GM23248 (cell line): Measurements from ENCODE around the gene CTNNA3. TPM values are rescaled to one million over a fixed set of nuclear protein-coding genes. Genes with fewer than 3 reads are reported as not detected.
"Not testable (repeated sequence)": the region's sequence is repeated elsewhere in the genome, so short reads cannot be mapped to it uniquely, and the experiment has no call there.

Source experiments
- DNase-seq: peaks from one replicate; pipeline ENCODE4 v3.0.0-alpha.2; 2015
- H2AFZ ChIP-seq: fragments of 200-600 bp; sonication (generic); 2 replicates; pipeline ENCODE4 v1.6.1; 2016; ENCODE audit warnings: antibody characterized with exemption
- H3F3A ChIP-seq: fragments of 200-600 bp; sonication (generic); 2 replicates; pipeline ENCODE4 v1.6.1; 2016; ENCODE audit warnings: mild to moderate bottlenecking, antibody characterized with exemption, mixed run types; ENCODE audit not compliant: insufficient read depth
- H3K27ac ChIP-seq: fragments of 200-600 bp; sonication (generic); 2 replicates; pipeline ENCODE4 v1.5.1; 2016; ENCODE audit warnings: mild to moderate bottlenecking
- H3K27me3 ChIP-seq: fragments of 200-600 bp; sonication (generic); replicated peaks from 2 replicates; pipeline ENCODE4 v1.6.1; 2016; ENCODE audit warnings: mild to moderate bottlenecking; ENCODE audit not compliant: insufficient read depth
- H3K36me3 ChIP-seq: fragments of 200-600 bp; sonication (generic); 2 replicates; pipeline ENCODE4 v1.6.1; 2016; ENCODE audit warnings: low read depth, mild to moderate bottlenecking
- H3K4me1 ChIP-seq: fragments of 200-600 bp; sonication (generic); 2 replicates; pipeline ENCODE4 v1.6.1; 2016; ENCODE audit warnings: mild to moderate bottlenecking; ENCODE audit not compliant: insufficient read depth
- H3K4me2 ChIP-seq: fragments of 200-600 bp; sonication (generic); one replicate; pipeline ENCODE4 v1.6.1; 2016; ENCODE audit warnings: mild to moderate bottlenecking; ENCODE audit not compliant: unreplicated experiment
- H3K4me3 ChIP-seq: fragments of 200-600 bp; sonication (generic); 2 replicates; pipeline ENCODE4 v1.5.1; 2016; ENCODE audit warnings: mild to moderate bottlenecking
- H3K79me2 ChIP-seq: fragments of 200-600 bp; sonication (generic); 2 replicates; pipeline ENCODE4 v1.6.1; 2016; ENCODE audit warnings: mild to moderate bottlenecking; ENCODE audit not compliant: insufficient read depth
- H3K9ac ChIP-seq: fragments of 200-600 bp; sonication (generic); 2 replicates; pipeline ENCODE4 v1.6.1; 2016; ENCODE audit warnings: mild to moderate bottlenecking
- H3K9me2 ChIP-seq: fragments of 200-600 bp; sonication (generic); 2 replicates; pipeline ENCODE4 v1.6.1; 2016; ENCODE audit warnings: mixed run types, mild to moderate bottlenecking, moderate library complexity; ENCODE audit not compliant: insufficient read depth
- H3K9me3 ChIP-seq: fragments of 200-600 bp; sonication (generic); one replicate; pipeline ENCODE4 v1.6.1; 2017; ENCODE audit warnings: low read depth
- H4K20me1 ChIP-seq: fragments of 200-600 bp; sonication (generic); 2 replicates; pipeline ENCODE4 v1.6.0; 2016; ENCODE audit not compliant: insufficient read depth
- EZH2 ChIP-seq: fragments of 200-600 bp; sonication (generic); IDR thresholded peaks from 2 replicates; pipeline ENCODE4 v1.6.1; 2018; ENCODE audit warnings: antibody characterized with exemption, mild to moderate bottlenecking; ENCODE audit not compliant: insufficient read depth, poor library complexity, severe bottlenecking
- EZH2phosphoT487 ChIP-seq: fragments of 200-600 bp; sonication (generic); IDR thresholded peaks from 2 replicates; pipeline ENCODE4 v1.6.1; 2018; ENCODE audit warnings: antibody characterized with exemption, moderate library complexity, mild to moderate bottlenecking, low read depth; ENCODE audit not compliant: insufficient read depth
- WGBS, 2 experiments: methylation state at CpG; one replicate each; pipeline ENCODE4 v1.1.6; 2015 to 2017; ENCODE audit warnings: low lambda C conversion rate in 2 of 2, low coverage in 1 of 2; ENCODE audit errors: missing lambda C conversion rate in 2 of 2; 5-methylcytosine and 5-hydroxymethylcytosine counted together
- in situ Hi-C: fragments of 300-500 bp; cut with MboI; formaldehyde crosslinking; loops from 2 replicates; pipeline ENCODE4 v1.15.0; 2020
- polyA plus RNA-seq: library from polyadenylated mRNA; unstranded; fragments of >200 nt; fragmentation: Nextera tagmentation; extraction: Ambion mirVana; gene quantifications from 2 replicates; pipeline ENCODE4 v1.2.1, GENCODE V29; 2016
- total RNA-seq: library from RNA; depleted of rRNA; stranded (reverse); fragments of >200 nt; shearing (Covaris generic); gene quantifications from 2 replicates; pipeline ENCODE4 v1.2.3, GENCODE V29; 2014

CTNNA3 gene
- total and polyA plus RNA-seq, 2 experiments from 2014 or later: not detected

DNA sequence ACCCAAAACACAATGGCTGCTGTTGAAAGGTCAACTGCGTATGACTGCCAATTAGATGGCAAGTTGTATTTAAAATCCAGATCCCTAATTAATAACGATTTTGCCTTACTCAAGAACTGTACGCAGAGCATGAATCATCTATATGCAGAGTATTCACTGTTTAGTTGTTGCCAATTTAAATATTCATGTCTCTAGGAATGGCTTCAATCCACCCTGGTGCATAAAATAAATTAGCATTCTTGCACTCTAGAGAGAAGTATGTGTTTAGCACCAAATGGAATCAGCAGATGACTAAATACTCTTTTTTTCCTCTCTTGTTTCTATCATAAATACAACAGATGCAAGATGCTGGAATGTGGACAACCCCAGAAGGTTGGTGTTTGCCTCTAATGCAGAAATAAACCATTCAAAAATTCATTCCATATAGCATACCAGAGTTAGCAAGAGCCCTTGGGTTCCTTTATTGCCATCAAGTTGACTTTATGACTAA lies 449.9 kb downstream of the CTNNA3 start:
- WGBS, 2 experiments: 26 to 34% methylated on average over 3 of the region's 3 CpGs
- in situ Hi-C loops: no loop called here
- no peak overlapping the region for H3K9ac ChIP-seq

GRCh38 chr10:67242528-67242927 lies 453.5 kb downstream of the CTNNA3 start:
- H3K4me1 ChIP-seq: no peaks in the 10 kb centered on the region
- H3K9me3 ChIP-seq: no peaks in the 10 kb centered on the region
- 6 to 8% methylated on average over 3 of the region's 3 CpGs for WGBS, 2 experiments
- no peak overlapping the region for H3K27ac ChIP-seq
- H3K36me3 ChIP-seq: no peaks in the 10 kb centered on the region
- H3K4me3 ChIP-seq: no peak overlapping the region
- no peaks in the 10 kb centered on the region for H3K27me3 ChIP-seq
- no peak overlapping the region for H3K9ac ChIP-seq
- no peak for TF ChIP-seq EZH2
- TF ChIP-seq EZH2phosphoT487: no peak
- H3F3A ChIP-seq: no peaks in the 10 kb centered on the region
- in situ Hi-C loops: no loop called here
- H4K20me1 ChIP-seq: no peaks in the 10 kb centered on the region
- no peak overlapping the region for H3K4me2 ChIP-seq
- no peaks in the 10 kb centered on the region for H3K9me2 ChIP-seq
- no peak for DNase-seq
- H2AFZ ChIP-seq: no peak overlapping the region
- H3K79me2 ChIP-seq: no peaks in the 10 kb centered on the region

More for the DNA sequence above, 449.9 kb downstream of the CTNNA3 start:
- Histone ChIP-seq H3K36me3 (no peaks in the 10 kb centered on the region), H3K27ac (no peak overlapping the region), H3K9me2 (no peaks in the 10 kb centered on the region), H3K4me2 (no peak overlapping the region), H3F3A (no peaks in the 10 kb centered on the region), H3K4me1 (no peaks in the 10 kb centered on the region), H2AFZ (no peak overlapping the region), H3K4me3 (no peak overlapping the region), H4K20me1 (no peaks in the 10 kb centered on the region), H3K27me3 (no peaks in the 10 kb centered on the region), H3K79me2 (no peaks in the 10 kb centered on the region), H3K9me3 (no peaks in the 10 kb centered on the region)
- TF ChIP-seq EZH2: no peak
- no peak for TF ChIP-seq EZH2phosphoT487
- no peak for DNase-seq

- Histone ChIP-seq H3K9ac (no peak overlapping the region), H3K4me1 (no peaks in the 10 kb centered on the region), H3K9me3 (no peaks in the 10 kb centered on the region), H2AFZ (no peak overlapping the region), H3K27me3 (no peaks in the 10 kb centered on the region), H3K4me2 (no peak overlapping the region), H4K20me1 (no peaks in the 10 kb centered on the region), H3K4me3 (no peak overlapping the region), H3F3A (no peaks in the 10 kb centered on the region), H3K9me2 (no peaks in the 10 kb centered on the region), H3K79me2 (no peaks in the 10 kb centered on the region), H3K36me3 (no peaks in the 10 kb centered on the region), H3K27ac (no peak overlapping the region)
- WGBS, 2 experiments: 0% methylated on average over 1 of the region's 1 CpG
- DNase-seq: no peak
- in situ Hi-C loops: no loop called here
- TF ChIP-seq EZH2phosphoT487 (no peak), EZH2 (no peak)
Observed at GRCh38 chr10:67241451-67241850, 454.5 kb downstream of the CTNNA3 start.

GRCh38 chr10:67239864-67240497 lies 456.0 kb downstream of the CTNNA3 start:
- Histone ChIP-seq H3K27ac (no peak overlapping the region), H3K4me2 (no peak overlapping the region), H3K9ac (no peak overlapping the region), H2AFZ (no peak overlapping the region), H4K20me1 (no peaks in the 10 kb centered on the region), H3K36me3 (no peaks in the 10 kb centered on the region), H3K9me2 (no peaks in the 10 kb centered on the region), H3K27me3 (no peaks in the 10 kb centered on the region), H3F3A (no peaks in the 10 kb centered on the region), H3K4me1 (no peaks in the 10 kb centered on the region), H3K4me3 (no peak overlapping the region), H3K79me2 (no peaks in the 10 kb centered on the region), H3K9me3 (no peaks in the 10 kb centered on the region)
- 7 to 9% methylated on average over 2 of the region's 2 CpGs for WGBS, 2 experiments
- in situ Hi-C loops: no loop called here
- no peak for DNase-seq
- TF ChIP-seq EZH2phosphoT487 (no peak), EZH2 (no peak)

DNA sequence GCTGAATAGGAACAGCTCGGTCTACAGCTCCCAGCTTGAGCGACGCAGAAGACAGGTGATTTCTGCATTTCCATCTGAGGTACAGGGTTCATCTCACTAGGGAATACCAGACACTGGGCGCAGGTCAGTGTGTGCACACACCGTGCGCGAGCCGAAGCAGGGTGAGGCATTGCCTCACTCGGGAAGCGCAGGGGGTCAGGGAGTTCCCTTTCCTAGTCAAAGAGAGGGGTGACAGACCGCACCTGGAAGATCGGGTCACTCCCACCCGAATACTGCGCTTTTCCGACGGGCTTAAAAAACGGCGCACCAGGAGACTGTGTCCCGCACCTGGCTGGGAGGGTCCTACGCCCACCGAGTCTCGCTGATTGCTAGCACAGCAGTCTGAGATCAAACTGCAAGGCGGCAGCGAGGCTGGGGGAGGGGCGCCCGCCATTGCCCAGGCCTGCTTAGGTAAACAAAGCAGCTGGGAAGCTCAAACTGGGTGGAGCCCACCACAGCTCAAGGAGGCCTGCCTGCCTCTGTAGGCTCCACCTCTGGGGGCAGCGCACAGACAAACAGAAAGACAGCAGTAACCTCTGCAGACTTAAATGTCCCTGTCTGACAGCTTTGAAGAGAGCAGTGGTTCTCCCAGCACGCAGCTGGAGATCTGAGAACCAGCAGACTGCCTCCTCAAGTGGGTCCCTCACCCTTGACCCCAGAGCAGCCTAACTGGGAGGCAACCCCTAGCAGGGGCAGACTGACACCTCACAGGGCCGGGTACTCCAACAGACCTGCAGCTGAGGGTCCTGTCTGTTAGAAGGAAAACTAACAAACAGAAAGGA lies 465.1 kb downstream of the CTNNA3 start:
- H4K20me1 ChIP-seq, H3K36me3 ChIP-seq, H3K27ac ChIP-seq, H3K9me2 ChIP-seq, H3F3A ChIP-seq, H3K4me1 ChIP-seq, H2AFZ ChIP-seq, H3K27me3 ChIP-seq, H3K4me3 ChIP-seq, H3K9ac ChIP-seq, H3K79me2 ChIP-seq, in situ Hi-C loops, H3K9me3 ChIP-seq, DNase-seq, H3K4me2 ChIP-seq: not testable (repeated sequence)
- WGBS, 2 experiments: 8% methylated on average over 29 of the region's 29 CpGs
